CD4-positive, alpha-beta T cell treated with Interleukin-6 for 4 hours (primary cell): ENCODE results near the gene PRDM7.

ENCODE experiments used
- DNase-seq: peaks from one replicate; pipeline ENCODE4 v3.0.0-alpha.2; 2020; ENCODE audit warnings: mixed read lengths

The PRDM7 gene

GRCh38 chr16:90033387-90033786 lies 43.7 kb downstream of the PRDM7 start:
- no peak for DNase-seq

GRCh38 chr16:90032674-90033331 lies 44.3 kb downstream of the PRDM7 start:
- DNase-seq = no peak

GRCh38 chr16:90031931-90032673 lies 45.0 kb downstream of the PRDM7 start:
- no peak for DNase-seq

- DNase-seq = no peak
Measured at GRCh38 chr16:90031186-90031930, 45.8 kb downstream of the PRDM7 start.

- no peak for DNase-seq
Measured at GRCh38 chr16:90028985-90029384, 48.1 kb downstream of the PRDM7 start.

GRCh38 chr16:90027611-90028010 lies 49.5 kb downstream of the PRDM7 start:
- DNase-seq = no peak

GRCh38 chr16:90026135-90026534 lies 51.0 kb downstream of the PRDM7 start:
- peak; percentile 16 for DNase-seq

GRCh38 chr16:90023078-90023447 lies 54.1 kb downstream of the PRDM7 start:
- no peak for DNase-seq

- DNase-seq = peak; percentile 85
Measured at GRCh38 chr16:90022209-90023077, 54.7 kb downstream of the PRDM7 start.

GRCh38 chr16:90020838-90021382 lies 56.2 kb downstream of the PRDM7 start:
- no peak for DNase-seq

GRCh38 chr16:90020260-90020837 lies 56.8 kb downstream of the PRDM7 start:
- no peak for DNase-seq

GRCh38 chr16:90019543-90020259 lies 57.4 kb downstream of the PRDM7 start:
- DNase-seq = peak; percentile 73

GRCh38 chr16:90018652-90019542 lies 58.2 kb downstream of the PRDM7 start, which contains the start of gene DBNDD1:
Gene DBNDD1 (minus strand): TSS chr16:90019456. CDS start chr16:90019341, 115 bp downstream.
- DNase-seq = peak; percentile 16

GRCh38 chr16:90018297-90018651 lies 58.9 kb downstream of the PRDM7 start:
- DNase-seq = no peak

GRCh38 chr16:90016339-90016950 lies 60.7 kb downstream of the PRDM7 start:
- no peak for DNase-seq

- no peak for DNase-seq
Measured at GRCh38 chr16:90015586-90016338, 61.4 kb downstream of the PRDM7 start.

GRCh38 chr16:90012991-90013745 lies 64.0 kb downstream of the PRDM7 start:
- DNase-seq = no peak

GRCh38 chr16:90011908-90012501 lies 65.1 kb downstream of the PRDM7 start:
- DNase-seq = no peak
